ENCODE results near the gene SF3B1.
"Not testable (repeated sequence)": the region's sequence is repeated elsewhere in the genome, so short reads cannot be mapped to it uniquely, and the experiment has no call there.

The SF3B1 gene

GRCh38 chr2:197378086-197378485 lies 56.7 kb downstream of the SF3B1 start:
- DNase-seq, result no peak

DNA sequence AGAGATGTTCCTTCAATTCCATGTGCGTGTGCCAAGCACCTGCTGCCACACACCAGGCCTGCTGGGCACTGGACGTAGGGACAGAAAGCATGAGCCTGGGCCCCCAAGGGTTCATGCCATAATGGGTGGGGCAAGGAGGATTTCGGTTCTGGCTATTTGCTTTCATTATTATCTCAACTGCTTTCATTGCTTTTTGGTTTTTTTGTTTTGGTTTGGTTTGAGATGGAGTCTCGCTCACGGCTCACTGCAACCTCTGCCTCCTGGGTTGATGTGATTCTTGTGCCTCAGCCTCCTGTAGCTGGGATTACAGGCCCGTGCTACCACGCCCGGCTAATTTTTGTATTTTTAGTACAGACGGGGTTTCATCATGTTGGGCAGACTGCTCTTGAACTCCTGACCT lies 57.2 kb downstream of the SF3B1 start:
- DNase-seq, result no peak

DNA sequence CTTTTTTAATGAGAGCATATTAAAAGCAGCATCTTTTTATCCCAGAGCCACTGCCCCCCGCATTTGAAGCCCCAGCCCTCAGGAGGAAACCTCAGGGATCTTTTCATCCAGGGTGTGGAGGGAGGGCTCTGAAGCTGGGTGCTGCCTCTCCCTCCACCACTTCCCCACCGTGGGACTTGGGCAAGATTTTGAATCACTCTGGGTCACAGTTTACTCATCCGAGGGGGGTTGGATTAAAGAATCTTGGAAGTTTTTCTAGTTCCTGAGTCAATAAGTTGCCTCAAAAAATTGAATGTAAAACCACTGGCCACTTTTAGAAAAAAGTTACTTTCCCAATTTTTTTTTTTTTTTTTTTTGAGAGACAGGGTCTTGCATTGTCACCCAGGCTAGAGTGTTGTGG lies 62.2 kb downstream of the SF3B1 start:
- no peak for DNase-seq

DNA sequence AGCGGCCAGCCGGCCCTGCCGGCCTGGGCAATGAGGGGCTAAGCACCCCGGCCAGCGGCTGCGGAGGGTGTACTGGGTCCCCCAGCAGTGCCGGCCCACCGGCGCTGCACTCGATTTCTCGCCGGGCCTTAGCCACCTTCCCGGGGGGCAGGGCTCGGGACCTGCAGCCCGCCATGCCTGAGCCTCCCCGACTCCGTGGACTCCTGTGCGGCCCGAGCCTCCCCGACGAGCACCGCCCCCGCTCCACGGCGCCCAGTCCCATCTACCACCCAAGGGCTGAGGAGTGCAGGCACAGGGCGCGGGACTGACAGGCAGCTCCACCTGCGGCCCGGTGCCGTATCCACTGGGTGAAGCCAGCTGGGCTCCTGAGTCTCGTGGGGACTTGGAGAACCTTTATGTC lies 64.2 kb downstream of the SF3B1 start:
- not testable (repeated sequence) for DNase-seq

DNA sequence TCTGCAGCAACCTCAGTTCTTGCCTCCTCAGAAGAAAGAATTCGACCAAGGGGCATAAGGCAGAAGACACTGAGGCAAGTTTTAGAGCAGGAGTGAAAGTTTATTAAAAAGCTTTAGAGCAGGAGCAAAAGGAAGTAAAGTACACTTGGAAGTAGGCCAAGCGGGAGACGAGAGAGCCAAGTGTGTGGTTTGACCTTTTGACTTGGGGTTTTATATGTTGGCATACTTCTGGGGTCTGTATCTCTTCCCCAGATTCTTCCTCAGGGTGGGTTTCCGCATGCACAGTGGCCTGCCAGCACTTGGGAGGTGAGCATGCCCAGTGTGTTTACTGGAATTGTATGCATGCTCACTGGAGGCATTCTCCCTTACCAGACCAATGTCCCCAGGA lies 64.9 kb downstream of the SF3B1 start:
- no peak for DNase-seq

- DNase-seq, result no peak
Observed at GRCh38 chr2:197369228-197369932, 65.4 kb downstream of the SF3B1 start.

DNA sequence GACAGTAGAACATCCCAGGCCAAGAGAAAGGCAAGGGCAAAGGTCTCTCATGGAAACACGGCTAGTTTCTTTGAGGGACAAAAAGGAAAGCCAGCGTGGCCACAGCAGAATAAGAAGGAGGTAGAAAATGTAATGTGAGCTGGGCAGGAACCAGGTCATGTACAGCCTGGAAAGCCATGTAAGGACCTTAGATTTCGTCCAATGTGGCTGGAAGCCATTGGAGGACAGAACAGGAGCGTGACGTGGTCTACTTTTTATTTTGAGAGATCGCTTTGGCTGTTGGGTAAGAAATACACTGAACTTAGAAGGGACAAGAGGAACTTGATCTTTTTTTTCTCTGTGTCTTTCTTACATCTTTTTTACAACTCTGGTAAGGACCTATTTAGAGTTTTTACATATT lies 66.4 kb downstream of the SF3B1 start:
- no peak for DNase-seq

GRCh38 chr2:197363998-197364397 lies 70.8 kb downstream of the SF3B1 start:
- no peak for DNase-seq

DNA sequence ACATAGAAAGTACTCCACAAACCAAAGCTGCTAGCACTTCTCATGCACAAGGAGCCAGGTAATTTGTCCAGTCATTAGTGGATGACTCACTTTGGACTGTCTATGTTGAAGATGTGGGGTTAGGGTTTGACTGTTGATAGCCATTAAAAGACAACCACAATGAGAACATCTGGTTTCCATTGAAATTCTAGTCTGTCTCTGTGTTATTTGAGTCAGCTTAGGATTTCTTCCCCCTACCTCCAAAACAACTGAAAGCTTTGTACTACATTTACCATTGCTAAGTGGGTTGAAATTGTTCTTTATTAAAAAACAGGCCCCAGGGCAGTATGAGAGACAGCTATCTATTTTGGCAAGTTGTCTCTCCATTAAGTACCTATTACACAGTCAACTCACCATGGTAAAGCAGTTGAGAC lies 74.1 kb downstream of the SF3B1 start:
- DNase-seq, result no peak

GRCh38 chr2:197359859-197360258 lies 75.0 kb downstream of the SF3B1 start:
- no peak for DNase-seq

DNA sequence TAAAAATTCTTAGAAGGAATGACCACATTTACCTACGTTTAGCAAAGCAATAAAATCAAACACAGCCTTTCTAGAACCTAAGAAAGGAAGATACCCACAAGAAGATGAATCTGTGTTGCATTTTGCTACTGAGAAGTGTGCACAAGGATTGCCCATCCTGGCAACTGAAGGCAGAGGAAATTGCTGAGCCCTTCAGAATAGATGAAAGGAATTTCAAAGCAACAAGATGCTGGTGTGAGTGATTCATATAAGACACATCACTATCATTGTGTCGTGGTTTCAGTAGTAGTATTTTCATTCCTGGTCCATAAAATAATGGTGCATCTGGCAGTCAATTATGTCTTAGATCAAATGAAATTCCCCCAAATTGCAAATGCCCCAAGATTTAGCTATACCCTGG lies 75.9 kb downstream of the SF3B1 start:
- DNase-seq, result no peak

- no peak for DNase-seq
Observed at GRCh38 chr2:197357986-197358385, 76.8 kb downstream of the SF3B1 start.

DNA sequence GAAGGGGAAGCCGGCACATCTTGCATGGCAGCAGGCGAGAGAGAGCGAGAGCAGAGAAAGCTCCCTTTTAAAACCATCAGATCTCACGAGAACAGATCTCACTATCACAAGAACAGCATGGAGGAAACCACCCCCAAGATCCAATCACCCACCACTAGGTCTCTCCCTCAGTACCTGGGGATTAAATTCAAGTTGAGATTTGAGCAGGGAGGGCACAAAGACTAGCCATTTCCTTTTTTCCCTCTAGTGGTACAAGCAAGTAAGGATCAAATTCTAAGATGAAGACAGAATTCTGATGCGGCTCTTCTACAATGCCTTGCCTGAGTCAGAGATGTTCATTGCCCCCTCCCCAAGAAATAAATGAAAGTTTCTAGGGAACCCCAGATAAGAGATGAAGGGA lies 78.7 kb downstream of the SF3B1 start:
- no peak for DNase-seq

- no peak for DNase-seq
Observed at GRCh38 chr2:197354169-197354558, 80.7 kb downstream of the SF3B1 start.

DNA sequence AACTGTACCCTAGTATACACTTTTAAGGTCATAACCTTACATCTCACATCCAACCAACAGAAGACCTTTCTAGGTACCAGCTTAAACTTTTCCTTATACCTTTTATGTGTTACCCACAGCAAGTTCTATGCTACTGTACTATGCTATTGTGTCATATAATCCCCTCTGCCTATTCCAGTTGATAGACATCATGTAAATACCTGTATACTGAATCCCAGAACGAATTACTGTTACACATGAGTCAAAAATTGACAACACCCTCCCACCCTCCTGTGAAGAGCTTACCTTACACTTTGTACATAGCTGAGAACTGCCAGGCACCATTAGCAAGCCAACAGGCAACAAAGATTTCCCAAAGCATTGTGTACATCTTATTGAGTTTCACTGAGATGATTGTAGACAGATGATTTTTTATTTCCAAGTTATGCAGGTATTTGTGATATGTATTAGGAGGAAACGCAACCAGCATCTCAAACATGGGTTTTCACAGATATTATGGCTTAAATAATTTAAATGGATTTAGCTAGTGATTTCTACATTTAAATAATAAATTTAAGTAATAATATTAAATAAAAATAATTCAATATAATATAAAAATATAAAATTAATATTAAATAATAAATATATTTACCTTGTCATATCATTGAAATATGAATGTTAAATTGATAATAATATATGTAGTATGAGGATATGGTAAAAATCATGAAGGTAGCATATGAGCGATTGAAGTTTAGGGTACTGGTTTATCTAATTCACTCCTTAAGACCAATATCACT lies 81.2 kb downstream of the SF3B1 start:
- no peak for DNase-seq

- no peak for DNase-seq
Observed at GRCh38 chr2:197349699-197350098, 85.1 kb downstream of the SF3B1 start.

GRCh38 chr2:197348721-197349360 lies 86.0 kb downstream of the SF3B1 start:
- DNase-seq, result no peak

DNA sequence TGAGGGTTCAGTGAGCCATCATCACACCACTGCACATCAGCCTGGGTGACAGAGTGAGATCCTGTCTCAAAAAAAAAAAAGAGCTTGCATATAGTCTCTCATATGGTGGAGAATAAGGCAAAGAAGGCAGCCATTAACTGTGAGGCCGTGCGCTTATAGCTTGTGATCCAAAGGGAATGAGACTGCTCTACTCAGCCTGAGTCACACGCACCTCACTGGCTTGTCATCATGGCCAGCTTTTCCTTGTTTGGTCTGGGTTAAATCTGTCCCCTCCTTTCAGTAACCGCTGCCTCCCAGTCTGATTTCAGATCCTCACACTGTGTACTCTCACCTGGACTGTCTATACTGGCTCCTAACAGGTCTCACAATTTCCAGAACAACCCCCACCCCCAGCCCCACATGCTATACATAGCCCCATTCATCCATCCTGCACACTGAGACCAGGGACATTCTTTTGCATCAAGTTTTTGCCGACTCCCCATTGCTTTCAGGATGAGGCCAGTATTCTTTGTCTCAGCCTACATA lies 88.9 kb downstream of the SF3B1 start:
- no peak for DNase-seq

DNA sequence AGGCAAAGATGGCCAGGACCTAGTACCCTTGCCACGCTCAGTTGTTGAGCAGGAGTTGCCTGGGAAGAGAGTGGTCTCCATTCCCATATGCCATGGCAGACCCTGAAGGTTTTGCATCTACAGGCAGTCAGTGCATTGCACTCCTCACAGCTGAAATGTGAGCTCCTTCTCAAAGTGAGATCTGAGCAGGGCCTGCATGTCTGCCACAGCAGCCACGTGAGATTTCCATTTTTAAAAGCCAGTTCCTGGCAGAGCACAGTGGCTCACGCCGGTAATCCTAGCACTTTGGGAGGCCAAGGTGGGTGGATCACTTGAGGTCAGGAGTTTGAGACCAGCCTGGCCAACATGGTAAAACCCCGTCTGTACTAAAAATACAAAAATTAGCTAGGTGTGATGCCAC lies 90.9 kb downstream of the SF3B1 start:
- not testable (repeated sequence) for DNase-seq

DNA sequence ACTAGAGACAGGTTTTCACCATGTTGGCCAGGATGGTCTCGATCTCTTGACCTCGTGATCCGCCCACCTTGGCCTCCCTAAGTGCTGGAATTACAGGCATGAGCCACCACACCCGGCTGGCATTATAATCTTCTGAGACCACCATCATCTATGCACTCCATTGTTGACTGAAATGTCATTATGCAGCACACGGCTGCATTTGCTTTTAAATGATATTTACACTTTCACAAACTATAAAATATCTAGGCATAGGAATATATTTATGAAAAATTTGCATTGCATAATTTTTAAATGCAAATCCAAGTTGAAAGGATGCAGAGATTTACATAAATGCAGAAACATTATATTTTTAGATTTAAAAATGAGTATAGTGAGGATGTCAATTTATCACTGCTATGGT lies 94.2 kb downstream of the SF3B1 start:
- DNase-seq, result no peak

Data from activated CD4-positive, CD25-positive, alpha-beta regulatory T cell treated with anti-CD3 and anti-CD28 coated beads, Interleukin-2, amount 50 U/mL, for 72 hours (primary cell).